B cell (primary cell): ENCODE measurements around the gene PACSIN2.

Source experiments
- CTCF ChIP-seq: fragments of 200-600 bp; IDR thresholded peaks from one replicate; pipeline ENCODE4 v1.8.0; 2022; ENCODE audit warnings: antibody characterized with exemption, mild to moderate bottlenecking
- EZH2 ChIP-seq: IDR thresholded peaks from 2 replicates; pipeline ENCODE4 v1.6.1; 2012; ENCODE audit warnings: borderline replicate concordance, low read depth, mild to moderate bottlenecking, moderate library complexity, low read length; ENCODE audit not compliant: insufficient read depth, poor library complexity, severe bottlenecking

DNA sequence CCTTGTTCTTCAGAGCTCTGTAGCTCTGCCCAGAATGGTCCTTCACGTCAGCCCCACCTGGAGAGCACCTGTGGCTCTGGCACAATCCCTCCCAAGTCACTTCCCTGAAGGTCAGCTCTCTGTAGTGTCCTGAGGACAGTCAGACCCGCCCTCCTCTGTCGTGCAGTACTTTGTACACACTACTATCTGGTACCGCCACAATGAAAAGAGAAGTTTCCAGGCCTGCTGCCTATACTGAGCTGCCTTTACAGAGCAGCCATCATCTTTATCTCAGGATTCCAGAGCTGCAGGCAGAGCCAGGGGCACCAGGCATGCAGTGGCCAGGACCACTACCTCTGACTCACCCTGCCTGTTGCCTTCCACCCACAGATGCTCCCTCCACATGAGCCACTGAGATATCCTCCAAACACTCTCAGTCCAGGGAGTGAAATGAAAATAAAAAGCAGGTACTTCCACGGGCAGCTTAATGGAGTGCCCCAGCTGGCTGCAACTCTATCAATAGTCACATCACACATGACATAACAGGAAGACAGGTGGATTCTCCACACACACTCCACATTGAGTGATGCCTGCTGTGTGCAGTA, 7.3 kb downstream of the PACSIN2 start:
- TF ChIP-seq CTCF = no peak
- TF ChIP-seq EZH2 = no peak
